B cell (primary cell): ENCODE measurements around the gene ACTN1. TPM values are rescaled to one million over a fixed set of nuclear protein-coding genes. Genes with fewer than 3 reads are reported as not detected.

Experiments used
- ATAC-seq: fragments of 200-7000 bp; cut with Tn5 transposase; one replicate; pipeline ENCODE4 v1.10.0; 2021; ENCODE audit warnings: low read depth, mild to moderate bottlenecking, moderate number of reproducible peaks, moderate library complexity
- CTCF ChIA-PET: fragments of 350-600 bp; sonication (Branson Sonifier 250); formaldehyde crosslinking; loops from one replicate; lab custom pipeline; 2021; ENCODE audit warnings: antibody characterized with exemption, inconsistent platforms; lab: Charles Lee
- POLR2A ChIA-PET: fragments of 350-600 bp; sonication (Branson Sonifier 250); formaldehyde crosslinking; loops from one replicate; lab custom pipeline; 2021; ENCODE audit warnings: antibody characterized with exemption; lab: Charles Lee
- DNase-seq: peaks from one replicate; pipeline ENCODE4 v3.0.0; 2013
- H2AFZ ChIP-seq: 2 replicates; pipeline ENCODE4 v1.6.1; 2012; ENCODE audit warnings: mild to moderate bottlenecking, low read depth, low read length; ENCODE audit not compliant: insufficient read depth, poor library complexity, severe bottlenecking
- H3K27ac ChIP-seq, 2 donors: 1 replicate in 1 of 2; 2 replicates in 1 of 2; pipeline ENCODE4 v1.5.1; 2012 to 2013; ENCODE audit warnings: low read length in 2 of 2, mild to moderate bottlenecking in 2 of 2, moderate library complexity in 1 of 2
- H3K27me3 ChIP-seq, 4 experiments: fragments of 200-600 bp in 1 of 4; sonication (generic) in 1 of 4; replicated peaks in 1 of 4; 1 replicate in 2 of 4; 2 replicates in 2 of 4; pipeline versions ENCODE4 v1.6.1 to v1.7.0; 2013 to 2016; ENCODE audit warnings: low read length in 3 of 4, mild to moderate bottlenecking in 2 of 4, mixed read lengths in 1 of 4, moderate library complexity in 1 of 4; ENCODE audit not compliant: insufficient read depth in 4 of 4, control insufficient read depth in 3 of 4; ENCODE audit errors: control extremely low read depth in 1 of 4
- H3K36me3 ChIP-seq, 2 experiments: replicated peaks in 1 of 2; 1 replicate in 1 of 2; 2 replicates in 1 of 2; pipeline versions ENCODE4 v1.6.1 to v1.7.1; 2013; ENCODE audit warnings: low read length in 1 of 2; ENCODE audit not compliant: insufficient read depth in 2 of 2, control insufficient read depth in 1 of 2; ENCODE audit errors: control extremely low read depth in 1 of 2, extremely low read depth in 1 of 2
- H3K4me1 ChIP-seq, 2 donors: fragments of 200-600 bp in 1 of 2; sonication (generic) in 1 of 2; 1 replicate in 1 of 2; 2 replicates in 1 of 2; pipeline versions ENCODE4 v1.5.1 to v1.6.1; 2013 to 2017; ENCODE audit warnings: low read length in 2 of 2; ENCODE audit not compliant: control insufficient read depth in 2 of 2, insufficient read depth in 2 of 2
- H3K4me2 ChIP-seq: replicated peaks from 2 replicates; pipeline ENCODE3; 2012; ENCODE audit warnings: mild to moderate bottlenecking, low read depth, low read length; ENCODE audit not compliant: poor library complexity, severe bottlenecking
- H3K4me3 ChIP-seq, 5 experiments: fragments of 200-600 bp in 1 of 5; sonication (generic) in 1 of 5; 1 replicate in 3 of 5; 2 replicates in 2 of 5; pipeline versions ENCODE4 v1.5.1 to v1.7.0; 2011 to 2016; ENCODE audit warnings: low read length in 4 of 5, mild to moderate bottlenecking in 4 of 5, low read depth in 2 of 5, control low read depth in 1 of 5, moderate library complexity in 1 of 5; ENCODE audit not compliant: insufficient read depth in 1 of 5; ENCODE audit errors: control extremely low read depth in 1 of 5, extremely low read depth in 1 of 5
- H3K79me2 ChIP-seq: fragments of 200-600 bp; sonication (generic); one replicate; pipeline ENCODE4 v1.6.0; 2016; ENCODE audit warnings: low read length; ENCODE audit not compliant: control insufficient read depth, insufficient read depth
- H3K9ac ChIP-seq: fragments of 200-600 bp; sonication (generic); 2 replicates; pipeline ENCODE4 v1.6.1; 2017; ENCODE audit warnings: mild to moderate bottlenecking, low read length, moderate library complexity
- H3K9me3 ChIP-seq, 3 donors: one replicate each; pipeline versions ENCODE4 v1.6.1 to v1.7.1; 2013; ENCODE audit warnings: low read length in 2 of 3; ENCODE audit not compliant: control insufficient read depth in 2 of 3, insufficient read depth in 1 of 3; ENCODE audit errors: control extremely low read depth in 1 of 3
- H4K20me1 ChIP-seq: 2 replicates; pipeline ENCODE4 v1.6.0; 2012; ENCODE audit warnings: mild to moderate bottlenecking, low read length; ENCODE audit not compliant: insufficient read depth, control insufficient read depth, poor library complexity, severe bottlenecking
- H3K27ac Mint-ChIP-seq: one replicate; pipeline ENCODE4 v1.8.0; 2021; ENCODE audit warnings: mixed read lengths
- H3K27me3 Mint-ChIP-seq: one replicate; pipeline ENCODE4 v1.8.0; 2021; ENCODE audit warnings: mixed read lengths
- H3K4me1 Mint-ChIP-seq: one replicate; pipeline ENCODE4 v1.8.0; 2021; ENCODE audit warnings: mixed read lengths
- H3K4me3 Mint-ChIP-seq: one replicate; pipeline ENCODE4 v1.8.0; 2021; ENCODE audit warnings: mixed read lengths
- H3K9me3 Mint-ChIP-seq: one replicate; pipeline ENCODE4 v1.8.0; 2022; ENCODE audit warnings: mixed read lengths; ENCODE audit not compliant: insufficient read depth
- EZH2 ChIP-seq: IDR thresholded peaks from 2 replicates; pipeline ENCODE4 v1.6.1; 2012; ENCODE audit warnings: borderline replicate concordance, low read depth, mild to moderate bottlenecking, moderate library complexity, low read length; ENCODE audit not compliant: insufficient read depth, poor library complexity, severe bottlenecking
- WGBS: methylation state at CpG from one replicate; pipeline ENCODE4 v1.1.5; 2013; ENCODE audit warnings: missing lambda C conversion rate; ENCODE audit not compliant: insufficient coverage; 5-methylcytosine and 5-hydroxymethylcytosine counted together
- intact Hi-C: fragments of 100-400 bp; cut with micrococcal nuclease; formaldehyde crosslinking; loops from one replicate; pipeline ENCODE4 v1.10.0; 2022
- polyA plus RNA-seq: library from polyadenylated mRNA; depleted of rRNA; stranded (reverse); fragments of >200 nt; gene quantifications from 2 replicates; pipeline ENCODE4 v1.2.3, GENCODE V29; 2012
- total RNA-seq, 2 donors: library from RNA; stranded (reverse); fragments of 120-200 nt in 1 of 2; gene quantifications; 1 replicate in 1 of 2; 2 replicates in 1 of 2; pipeline versions ENCODE4 v1.2.3 to v1.2.4, GENCODE V29; 2013 to 2022
- TF ChIP-seq, protein P1 (sequence below): fragments of 200-600 bp; IDR thresholded peaks from one replicate; pipeline ENCODE4 v1.8.0; 2022; ENCODE audit warnings: antibody characterized with exemption, mild to moderate bottlenecking

Gene ACTN1
- total and polyA plus RNA-seq, 2 donors (not counting 1 experiment from before 2014, with no cell fraction given), result 0.74 to 0.89 TPM

DNA sequence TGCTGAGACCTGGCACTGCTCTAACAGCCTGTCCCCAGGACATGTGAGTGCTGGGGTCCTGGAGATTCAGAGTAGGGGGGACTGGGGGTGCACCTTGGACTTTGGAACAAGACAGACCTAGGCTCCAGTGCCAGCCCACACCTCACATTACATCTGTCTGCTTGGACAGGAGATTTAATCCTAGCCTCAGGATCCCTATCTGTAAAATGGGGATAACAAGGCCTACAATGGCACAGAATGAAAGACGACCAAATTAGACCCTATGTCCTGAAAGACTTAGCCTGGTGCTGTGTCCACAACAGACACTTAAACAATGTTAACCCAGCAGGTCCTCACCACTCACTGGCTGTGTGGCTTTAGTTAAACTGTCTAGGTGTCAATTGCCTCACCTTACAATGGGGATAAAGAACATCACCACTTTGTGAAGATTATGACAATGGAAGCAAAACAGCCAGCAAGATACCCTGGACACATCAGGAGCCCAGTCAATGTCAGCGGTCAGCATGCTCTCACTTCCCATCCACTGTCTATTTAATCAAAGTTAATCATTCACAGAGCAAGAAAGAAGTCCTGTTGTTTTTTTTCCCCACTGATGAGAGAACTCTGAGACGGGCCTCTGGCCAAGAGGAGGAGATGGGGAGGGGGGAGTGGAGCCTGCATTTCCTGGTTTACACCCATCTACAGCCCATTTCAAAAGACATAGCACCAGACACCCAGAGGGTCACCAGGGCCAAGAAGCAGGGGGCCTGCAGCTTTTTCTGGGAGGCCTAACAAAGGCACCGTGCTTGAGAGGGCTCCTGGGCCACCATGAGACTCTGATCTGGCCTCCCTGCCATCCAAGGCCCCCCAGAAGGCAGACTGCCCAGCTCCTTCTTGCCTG is 40.6 kb downstream of the ACTN1 start:
- Histone ChIP-seq H3K4me3 (no peak overlapping the region), H4K20me1 (no peaks in the 10 kb centered on the region), H3K27ac (no peak overlapping the region), H3K4me1 (no peaks in the 10 kb centered on the region), H3K36me3 (no peaks in the 10 kb centered on the region), H3K9ac (no peak overlapping the region), H3K4me2 (no peak overlapping the region), H3K27me3 (peaks cover 0 to 4% (median 0%) of the 10 kb centered on the region in 4 experiments), H2AFZ (no peak overlapping the region), H3K79me2 (no peaks in the 10 kb centered on the region), H3K9me3 (peaks cover 0 to 5% (median 0%) of the 10 kb centered on the region in 3 donors)
- Mint-ChIP-seq H3K4me1 (no peaks in the 10 kb centered on the region), H3K4me3 (no peak overlapping the region), H3K9me3 (no peaks in the 10 kb centered on the region), H3K27me3 (peaks cover 17% of the 10 kb centered on the region), H3K27ac (no peak overlapping the region)
- ChIA-PET POLR2A (no interaction called here), CTCF (no interaction called here)
- no peak for DNase-seq
- TF ChIP-seq, protein P1, sequence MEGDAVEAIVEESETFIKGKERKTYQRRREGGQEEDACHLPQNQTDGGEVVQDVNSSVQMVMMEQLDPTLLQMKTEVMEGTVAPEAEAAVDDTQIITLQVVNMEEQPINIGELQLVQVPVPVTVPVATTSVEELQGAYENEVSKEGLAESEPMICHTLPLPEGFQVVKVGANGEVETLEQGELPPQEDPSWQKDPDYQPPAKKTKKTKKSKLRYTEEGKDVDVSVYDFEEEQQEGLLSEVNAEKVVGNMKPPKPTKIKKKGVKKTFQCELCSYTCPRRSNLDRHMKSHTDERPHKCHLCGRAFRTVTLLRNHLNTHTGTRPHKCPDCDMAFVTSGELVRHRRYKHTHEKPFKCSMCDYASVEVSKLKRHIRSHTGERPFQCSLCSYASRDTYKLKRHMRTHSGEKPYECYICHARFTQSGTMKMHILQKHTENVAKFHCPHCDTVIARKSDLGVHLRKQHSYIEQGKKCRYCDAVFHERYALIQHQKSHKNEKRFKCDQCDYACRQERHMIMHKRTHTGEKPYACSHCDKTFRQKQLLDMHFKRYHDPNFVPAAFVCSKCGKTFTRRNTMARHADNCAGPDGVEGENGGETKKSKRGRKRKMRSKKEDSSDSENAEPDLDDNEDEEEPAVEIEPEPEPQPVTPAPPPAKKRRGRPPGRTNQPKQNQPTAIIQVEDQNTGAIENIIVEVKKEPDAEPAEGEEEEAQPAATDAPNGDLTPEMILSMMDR, result no peak
- TF ChIP-seq EZH2, result no peak
- WGBS, result 87% methylated on average over 3 of the region's 4 CpGs
- no peak for ATAC-seq
- intact Hi-C loops, result no loop called here
